Common myeloid progenitor, CD34-positive (primary cell): Measurements from ENCODE around the gene SLTM.

Experiments used
- CTCF ChIA-PET: fragments of 350-600 bp; sonication (Branson Sonifier 250); formaldehyde crosslinking; loops from one replicate; lab custom pipeline; 2021; ENCODE audit warnings: antibody characterized with exemption; lab: Charles Lee
- POLR2A ChIA-PET: fragments of 350-600 bp; sonication (Branson Sonifier 250); formaldehyde crosslinking; loops from one replicate; lab custom pipeline; 2021; ENCODE audit warnings: antibody characterized with exemption; lab: Charles Lee
- DNase-seq, 3 donors: peaks; one replicate each; pipeline versions ENCODE4 v3.0.0 to v3.0.0-alpha.2; 2013
- H3K27ac ChIP-seq, 2 experiments: 1 replicate in 1 of 2; 2 replicates in 1 of 2; pipeline ENCODE4 v1.7.0; 2013; ENCODE audit warnings: inconsistent platforms in 2 of 2, low read length in 2 of 2, mild to moderate bottlenecking in 2 of 2, low read depth in 1 of 2, moderate library complexity in 1 of 2; ENCODE audit not compliant: severe bottlenecking in 2 of 2, insufficient read depth in 1 of 2, poor library complexity in 1 of 2
- H3K27me3 ChIP-seq, 5 experiments: replicated peaks in 2 of 5; 1 replicate in 3 of 5; 2 replicates in 2 of 5; pipeline versions ENCODE4 v1.6.1 to v1.7.0; 2013; ENCODE audit warnings: low read length in 4 of 5, mild to moderate bottlenecking in 2 of 5, moderate library complexity in 2 of 5, inconsistent platforms in 1 of 5; ENCODE audit not compliant: insufficient read depth in 5 of 5, control insufficient read depth in 4 of 5
- H3K36me3 ChIP-seq, 4 experiments: 1 replicate in 2 of 4; 2 replicates in 2 of 4; pipeline versions ENCODE4 v1.6.1 to v1.7.0; 2013; ENCODE audit warnings: low read length in 3 of 4, control low read depth in 1 of 4, mild to moderate bottlenecking in 1 of 4; ENCODE audit not compliant: control insufficient read depth in 4 of 4, insufficient read depth in 4 of 4
- H3K4me1 ChIP-seq, 4 experiments: 1 replicate in 3 of 4; 2 replicates in 1 of 4; pipeline versions ENCODE4 v1.6.1 to v1.7.1; 2013; ENCODE audit warnings: low read length in 3 of 4, mild to moderate bottlenecking in 3 of 4, control low read depth in 1 of 4, inconsistent platforms in 1 of 4, moderate library complexity in 1 of 4; ENCODE audit not compliant: control insufficient read depth in 4 of 4, insufficient read depth in 4 of 4; ENCODE audit errors: control extremely low read depth in 1 of 4
- H3K4me3 ChIP-seq, 7 experiments: 1 replicate in 4 of 7; 2 replicates in 3 of 7; pipeline versions ENCODE4 v1.5.1 to v1.7.0; 2013; ENCODE audit warnings: mild to moderate bottlenecking in 7 of 7, low read length in 6 of 7, moderate library complexity in 6 of 7, inconsistent platforms in 2 of 7, low read depth in 2 of 7, control low read depth in 1 of 7; ENCODE audit not compliant: insufficient read depth in 4 of 7, control insufficient read depth in 1 of 7; ENCODE audit errors: extremely low read depth in 1 of 7
- H3K9me3 ChIP-seq, 5 experiments: 1 replicate in 4 of 5; 2 replicates in 1 of 5; pipeline versions ENCODE4 v1.6.1 to v1.7.1; 2013; ENCODE audit warnings: low read length in 4 of 5, mild to moderate bottlenecking in 2 of 5, inconsistent platforms in 1 of 5, low read depth in 1 of 5, moderate library complexity in 1 of 5; ENCODE audit not compliant: control insufficient read depth in 4 of 5, insufficient read depth in 2 of 5; ENCODE audit errors: control extremely low read depth in 1 of 5
- WGBS: methylation state at CpG from one replicate; pipeline ENCODE4 v1.1.5; 2013; ENCODE audit not compliant: insufficient coverage; 5-methylcytosine and 5-hydroxymethylcytosine counted together

SLTM gene

DNA sequence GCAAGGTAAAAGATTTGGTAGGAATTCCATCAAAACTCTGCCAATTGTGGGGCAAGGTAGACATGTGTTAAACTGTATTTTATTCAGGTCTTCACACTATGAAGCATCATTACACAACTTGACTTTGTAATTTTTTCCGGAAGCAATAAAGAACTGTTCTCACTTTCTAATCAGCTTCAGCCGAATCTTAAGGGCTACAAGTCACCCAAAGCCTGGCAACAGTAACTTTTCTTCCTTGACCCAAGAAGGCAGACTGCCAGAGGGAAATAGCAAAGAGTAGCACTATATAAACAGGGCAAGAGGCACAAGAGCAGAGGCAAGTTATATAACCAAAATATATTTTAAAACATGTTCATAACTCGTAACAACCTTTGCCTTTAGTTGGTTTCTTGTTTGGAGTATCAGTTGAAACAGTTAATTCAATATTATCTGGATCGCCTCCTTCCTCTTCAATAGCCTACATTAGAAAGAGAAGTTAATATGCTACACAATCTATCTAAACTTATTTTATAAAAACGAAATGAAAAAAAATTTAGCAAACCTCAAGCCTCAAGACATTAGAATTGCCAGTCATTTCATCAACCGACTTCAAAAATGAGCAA is 1.4 kb downstream of the SLTM start:
- Histone ChIP-seq H3K27me3 (no peaks in the 10 kb centered on the region), H3K4me3 (peak overlapping the region in 6 of 7 experiments; percentile 92 to 99 (median 96)), H3K9me3 (no peaks in the 10 kb centered on the region), H3K27ac (peak overlapping the region; percentile 97 to 98), H3K4me1 (peaks cover 12 to 26% (median 24%) of the 10 kb centered on the region in 4 experiments), H3K36me3 (peaks cover 0 to 29% (median 10%) of the 10 kb centered on the region in 4 experiments)
- CTCF ChIA-PET: interaction anchor here (1.1 to 1.5 kb wide), 2 partner anchors 25 to 32 kb away, joined by 3 read pairs; no protein-coding TSS in a partner anchor
- peak; percentile 10 to 62 (median 44) for DNase-seq
- 0% methylated on average over 2 of the region's 6 CpGs for WGBS
- POLR2A ChIA-PET: interaction anchor here (0.6 to 0.7 kb wide), 3 partner anchors 166 to 756 kb away, joined by 3 read pairs; no protein-coding TSS in a partner anchor

DNA sequence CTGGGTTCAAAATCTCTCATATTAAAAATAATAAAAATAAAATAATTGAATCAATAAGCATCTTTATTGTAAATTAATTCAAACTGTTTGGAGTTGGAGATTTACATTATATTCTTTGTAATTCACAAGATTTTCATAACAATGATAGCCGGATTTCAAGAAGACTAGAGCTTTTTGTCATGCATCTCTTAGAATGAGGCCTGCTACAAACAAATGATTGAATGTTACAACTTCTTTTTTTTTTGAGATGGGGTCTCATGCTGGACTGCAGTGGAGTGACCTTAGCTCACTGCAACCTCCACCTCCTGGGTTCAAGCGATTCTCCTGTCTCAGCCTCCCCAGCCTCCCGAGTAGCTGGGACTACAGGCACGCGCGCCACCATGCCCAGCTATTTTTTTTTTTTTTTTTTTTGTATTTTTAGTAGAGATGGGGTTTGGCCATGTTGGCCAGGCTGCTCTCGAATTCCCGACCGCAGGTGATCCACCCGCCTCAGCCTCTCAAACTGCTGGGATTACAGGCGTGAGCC is 3.5 kb downstream of the SLTM start:
- H3K4me3 ChIP-seq: no peak overlapping the region
- POLR2A ChIA-PET: interaction anchor here (0.6 kb wide), 1 partner anchor 43 kb away, joined by 4 read pairs; no protein-coding TSS in a partner anchor
- H3K36me3 ChIP-seq: peaks cover 4 to 35% (median 16%) of the 10 kb centered on the region in 4 experiments
- H3K4me1 ChIP-seq: peaks cover 12 to 26% (median 24%) of the 10 kb centered on the region in 4 experiments
- CTCF ChIA-PET: interaction anchor here (0.6 kb wide), 1 partner anchor 37 kb away, joined by 3 read pairs; no protein-coding TSS in a partner anchor
- WGBS: no CpG with 5 or more reads among the region's 11 CpGs
- no peaks in the 10 kb centered on the region for H3K27me3 ChIP-seq
- DNase-seq: no peak
- no peaks in the 10 kb centered on the region for H3K9me3 ChIP-seq
- H3K27ac ChIP-seq: no peak overlapping the region

DNA sequence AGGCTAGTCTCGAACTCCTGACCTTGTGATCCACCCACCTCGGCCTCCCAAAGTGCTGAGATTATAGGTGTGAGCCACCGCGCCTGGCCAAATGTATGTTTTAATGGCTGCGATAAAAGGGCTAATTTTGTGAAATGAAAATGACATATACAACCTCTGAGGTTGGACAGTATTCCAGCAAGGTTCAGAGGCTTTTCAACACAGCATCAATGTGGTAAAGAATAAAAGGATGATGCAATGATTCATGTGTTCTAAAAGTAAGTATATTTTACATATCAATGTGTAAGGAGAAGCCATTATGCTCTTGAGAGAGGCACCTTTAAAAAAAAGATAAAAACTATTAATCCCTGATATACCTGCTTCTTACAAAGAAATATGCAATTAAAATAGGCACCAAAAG is 6.7 kb downstream of the SLTM start:
- no peaks in the 10 kb centered on the region for H3K9me3 ChIP-seq
- H3K27ac ChIP-seq: no peak overlapping the region
- peaks cover 6 to 21% (median 13%) of the 10 kb centered on the region in 4 experiments for H3K4me1 ChIP-seq
- 100% methylated on average over 3 of the region's 5 CpGs for WGBS
- CTCF ChIA-PET: no interaction called here
- H3K27me3 ChIP-seq: no peaks in the 10 kb centered on the region
- POLR2A ChIA-PET: no interaction called here
- no peak overlapping the region for H3K4me3 ChIP-seq
- H3K36me3 ChIP-seq: peaks cover 4 to 40% (median 23%) of the 10 kb centered on the region in 4 experiments
- DNase-seq: no peak

DNA sequence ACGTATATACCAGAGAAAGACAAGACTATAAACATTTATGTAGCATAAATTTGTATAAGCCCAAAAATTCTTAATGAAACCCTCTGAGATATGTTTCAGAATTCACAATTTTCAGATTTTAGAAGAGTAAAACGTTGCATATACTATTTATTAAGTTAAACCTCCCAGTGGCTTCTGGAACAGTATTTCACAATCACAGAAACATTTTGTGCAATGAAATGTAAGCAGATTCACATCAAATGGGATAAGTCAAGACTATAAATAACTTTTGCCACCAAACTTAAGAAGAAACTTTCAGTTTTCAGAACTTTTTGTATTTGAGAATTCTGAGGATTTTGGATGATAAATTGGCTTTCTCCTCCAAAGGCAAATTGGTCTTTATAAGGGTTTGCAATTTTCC is 9.2 kb downstream of the SLTM start:
- ChIA-PET CTCF (no interaction called here), POLR2A (no interaction called here)
- WGBS: no CpG with 5 or more reads among the region's 2 CpGs
- H3K4me1 ChIP-seq: peaks cover 0 to 8% (median 3%) of the 10 kb centered on the region in 4 experiments
- H3K27ac ChIP-seq: peak overlapping the region in 1 of 2 experiments; percentile 14
- H3K36me3 ChIP-seq: peaks cover 4 to 54% (median 24%) of the 10 kb centered on the region in 4 experiments
- no peak for DNase-seq
- no peaks in the 10 kb centered on the region for H3K9me3 ChIP-seq
- no peak overlapping the region for H3K4me3 ChIP-seq
- H3K27me3 ChIP-seq: no peaks in the 10 kb centered on the region

DNA sequence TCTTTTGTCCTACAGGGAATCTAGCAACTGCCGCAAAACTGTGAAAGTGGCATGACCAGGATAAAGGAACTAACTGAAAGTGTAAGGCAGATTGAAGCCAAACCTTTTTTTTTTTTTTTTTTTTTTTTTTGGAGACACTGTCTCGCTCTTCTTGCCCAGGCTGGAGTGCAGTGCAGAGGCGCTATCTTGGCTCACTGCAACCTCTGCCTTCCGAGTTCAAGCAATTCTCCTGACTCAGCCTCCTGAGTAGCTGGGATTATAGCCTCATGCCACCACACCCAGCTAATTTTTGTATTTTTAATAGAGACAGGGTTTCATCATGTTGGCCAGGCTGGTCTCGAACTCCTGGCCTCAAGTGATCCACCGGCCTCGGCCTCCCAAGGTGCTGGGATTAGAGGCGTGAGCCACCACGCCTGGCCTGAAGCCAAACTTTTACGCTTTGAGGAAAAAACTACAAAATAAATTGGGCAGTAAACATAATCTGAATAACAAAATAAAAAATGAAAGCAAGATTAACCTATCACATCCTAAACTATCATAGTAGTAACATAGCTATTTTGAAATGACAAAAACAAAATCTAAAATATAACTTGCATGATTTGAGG is 9.7 kb downstream of the SLTM start:
- CTCF ChIA-PET: no interaction called here
- H3K36me3 ChIP-seq: peaks cover 4 to 53% (median 22%) of the 10 kb centered on the region in 4 experiments
- POLR2A ChIA-PET: no interaction called here

DNA sequence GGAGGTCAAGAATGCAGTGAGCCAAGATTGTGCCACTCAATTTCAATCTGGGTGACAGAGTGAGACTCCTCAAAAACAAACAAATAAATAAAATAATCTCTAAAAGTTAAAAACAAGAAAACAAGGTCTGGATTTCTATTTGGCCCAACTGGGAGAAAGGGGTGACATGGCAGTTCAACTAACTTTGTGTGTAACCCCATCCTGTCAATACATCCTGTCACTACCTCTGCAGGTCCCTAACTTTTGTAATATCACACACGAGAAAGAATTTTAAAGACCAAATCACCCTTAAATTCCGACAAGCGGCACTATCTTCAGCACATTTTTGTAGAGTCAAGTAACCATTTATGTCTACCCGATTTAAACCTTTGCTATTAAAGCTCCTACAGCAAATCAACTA is 10.2 kb downstream of the SLTM start:
- peak in 2 of 3 donors; percentile 20 to 31 for DNase-seq
- Histone ChIP-seq H3K27ac (no peak overlapping the region), H3K4me3 (no peak overlapping the region), H3K4me1 (peaks cover 0 to 8% (median 3%) of the 10 kb centered on the region in 4 experiments), H3K36me3 (peaks cover 4 to 49% (median 20%) of the 10 kb centered on the region in 4 experiments), H3K27me3 (no peaks in the 10 kb centered on the region), H3K9me3 (no peaks in the 10 kb centered on the region)
- POLR2A ChIA-PET: no interaction called here
- 79% methylated on average over 3 of the region's 4 CpGs for WGBS
- CTCF ChIA-PET: no interaction called here

More for the DNA sequence above, 9.7 kb downstream of the SLTM start:
- 100% methylated on average over 4 of the region's 10 CpGs for WGBS
- Histone ChIP-seq H3K4me1 (peaks cover 0 to 8% (median 3%) of the 10 kb centered on the region in 4 experiments), H3K27ac (no peak overlapping the region), H3K27me3 (no peaks in the 10 kb centered on the region), H3K9me3 (no peaks in the 10 kb centered on the region), H3K4me3 (no peak overlapping the region)
- DNase-seq: no peak
